NCI-H187 treated with DMSO at 0.1 percent for 48 hours (cell line): Measurements from ENCODE around the gene ZNF837.
"Not testable (repeated sequence)": the region's sequence is repeated elsewhere in the genome, so short reads cannot be mapped to it uniquely, and the experiment has no call there.

Experiments
- DNase-seq: peaks from one replicate; lab custom pipeline; 2025; lab: John Stamatoyannopoulos, UW

The ZNF837 gene

DNA sequence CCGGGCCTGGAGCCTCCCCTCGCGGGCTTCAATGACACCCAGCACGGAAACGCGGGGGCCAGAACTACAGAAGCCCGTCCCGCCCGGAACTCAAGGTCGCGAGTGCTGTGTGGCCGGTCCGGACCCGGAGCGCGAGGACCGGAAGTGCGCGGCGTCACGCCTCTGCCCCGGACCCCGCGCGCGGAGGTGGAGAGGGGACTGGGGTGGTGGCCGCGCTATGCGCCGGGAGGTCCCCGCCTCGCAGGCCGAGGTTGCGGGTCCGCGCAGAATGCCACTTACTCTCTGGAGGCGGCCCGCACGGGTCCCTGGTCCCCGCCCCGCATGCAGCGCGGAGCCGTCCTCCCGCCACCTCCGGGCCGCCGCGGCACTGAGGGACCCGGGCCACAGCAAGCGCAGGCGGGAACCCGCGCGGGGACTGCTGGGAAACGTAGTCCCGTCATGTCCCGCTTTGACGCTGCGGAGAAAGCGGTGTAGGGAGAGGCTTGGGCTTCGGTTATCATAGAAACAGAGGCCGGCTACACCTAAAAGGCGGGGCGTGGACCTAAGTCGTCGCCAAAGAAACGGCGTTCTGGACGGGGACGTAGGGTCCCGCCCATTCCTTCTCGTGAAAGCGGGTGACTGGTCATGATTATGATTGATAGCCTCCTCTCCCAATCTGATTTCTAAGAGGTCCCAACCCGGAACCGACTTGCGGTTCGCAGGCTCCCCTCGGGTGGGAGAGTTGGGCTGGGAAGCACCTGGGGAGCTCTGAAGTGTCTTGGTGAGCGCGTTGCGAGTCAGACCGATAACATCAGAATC lies at the start of gene ZNF837:
Gene ZNF837 (minus strand): TSS at position 369 of the 798 bp plus-strand sequence. CDS start 11,698 bp downstream, outside the sequence.
- DNase-seq: peak; percentile 98

DNA sequence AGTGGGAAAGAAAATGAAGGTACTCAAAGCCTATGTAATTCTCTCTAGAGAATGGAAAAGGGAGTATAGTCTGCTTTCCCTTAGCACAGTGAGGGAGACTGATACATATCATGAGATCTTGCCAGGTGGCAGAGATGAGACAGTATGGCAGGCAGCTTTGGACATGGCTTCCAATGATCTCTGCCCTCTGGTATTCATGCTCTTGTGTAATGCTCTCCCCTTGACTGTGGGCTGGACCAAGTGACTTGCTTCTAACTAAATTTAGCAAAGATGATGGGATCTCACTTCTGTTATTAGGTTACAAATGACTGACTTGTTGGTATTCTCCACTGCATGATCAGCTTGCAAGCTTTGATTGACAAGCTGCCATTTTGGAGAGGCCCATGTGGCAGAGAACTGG lies 48.9 kb upstream of the ZNF837 start:
- DNase-seq: no peak

DNA sequence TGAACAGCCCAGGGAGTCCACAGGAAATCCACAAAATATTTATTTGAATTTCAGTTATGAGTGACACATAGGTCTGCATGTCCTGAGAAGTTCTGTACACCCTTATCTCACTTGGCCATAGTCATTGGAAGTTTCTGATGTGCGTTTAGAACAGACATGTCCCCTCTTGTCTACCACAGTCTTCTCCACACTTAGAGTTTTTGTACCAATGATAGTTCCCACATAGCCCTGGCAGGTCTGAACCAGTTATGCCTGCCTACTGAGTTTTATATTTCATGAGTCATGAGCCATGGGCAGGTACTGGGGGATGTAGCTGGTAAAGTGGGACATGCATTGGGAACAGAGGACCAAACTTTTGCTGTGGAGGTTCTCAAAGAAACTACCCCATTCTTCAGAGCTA lies 47.8 kb upstream of the ZNF837 start:
- DNase-seq: no peak

DNA sequence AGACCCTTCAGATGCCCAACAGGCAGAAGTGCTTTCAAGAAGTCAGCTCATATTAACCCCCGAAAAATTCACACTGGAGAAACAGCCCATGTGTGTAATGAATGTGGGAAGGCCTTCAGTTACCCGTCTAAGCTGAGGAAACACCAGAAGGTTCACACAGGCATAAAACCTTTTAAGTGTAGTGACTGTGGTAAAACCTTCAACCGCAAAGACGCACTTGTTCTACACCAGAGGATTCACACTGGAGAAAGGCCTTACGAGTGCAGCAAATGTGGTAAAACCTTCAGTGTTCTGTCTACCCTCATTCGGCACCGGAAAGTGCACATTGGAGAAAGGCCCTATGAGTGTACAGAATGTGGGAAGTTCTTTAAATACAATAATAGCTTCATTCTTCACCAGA lies 36.2 kb upstream of the ZNF837 start:
- DNase-seq: no peak

DNA sequence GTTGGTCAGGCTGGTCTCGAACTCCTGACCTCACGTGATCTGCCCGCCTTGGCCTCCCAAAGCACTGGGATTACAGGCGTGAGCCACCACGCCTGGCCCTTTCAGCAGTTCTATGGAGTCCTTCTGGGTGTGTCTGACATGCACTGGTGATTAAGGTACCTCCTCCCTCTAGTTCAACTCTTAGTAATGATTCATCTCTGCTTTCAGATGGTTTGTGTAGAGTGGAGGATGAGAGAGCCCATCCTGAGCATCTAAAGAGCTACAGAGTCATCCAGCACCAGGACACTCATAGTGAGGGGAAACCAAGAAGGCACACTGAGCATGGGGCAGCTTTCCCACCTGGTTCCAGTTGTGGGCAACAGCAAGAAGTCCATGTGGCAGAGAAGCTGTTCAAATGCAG lies 35.8 kb upstream of the ZNF837 start:
- no peak for DNase-seq

DNA sequence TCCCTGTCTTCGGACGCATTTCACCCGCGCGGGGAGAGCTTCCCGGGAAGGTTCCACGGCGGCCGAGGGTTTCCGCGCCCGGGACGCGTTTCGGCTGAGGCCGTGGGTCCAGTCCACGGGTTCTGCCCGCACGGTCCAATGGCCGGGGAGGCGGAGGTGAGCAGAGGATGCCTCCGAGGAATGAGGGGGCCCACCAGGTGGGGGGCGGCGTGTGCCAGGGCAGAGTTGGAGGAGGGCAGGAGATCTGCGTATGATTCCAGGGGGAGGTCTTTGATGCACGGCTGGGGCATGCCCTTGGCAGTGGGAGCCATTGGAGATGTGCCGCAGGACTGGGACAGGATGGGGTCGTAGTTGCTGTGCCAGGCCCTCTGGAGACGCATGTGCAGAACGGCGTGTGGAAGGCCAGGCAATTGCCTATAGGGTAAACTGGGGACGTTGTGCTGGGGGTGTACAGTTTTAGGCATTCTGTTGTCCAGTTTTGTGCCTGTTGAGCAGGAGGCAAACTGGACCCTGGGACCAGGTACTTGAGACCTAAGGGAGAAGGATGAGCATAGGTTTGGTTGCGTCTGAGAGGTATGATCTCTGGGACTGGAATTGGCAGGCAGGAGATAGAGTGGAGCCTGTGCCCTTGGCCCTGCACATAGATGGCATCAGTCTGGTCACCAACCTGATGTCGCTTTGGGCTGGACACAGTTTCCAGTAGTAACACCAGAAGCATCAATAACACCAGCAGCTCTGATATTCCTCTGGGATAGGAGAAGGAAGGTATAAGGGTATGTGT lies 28.4 kb upstream of the ZNF837 start:
- DNase-seq: no peak

DNA sequence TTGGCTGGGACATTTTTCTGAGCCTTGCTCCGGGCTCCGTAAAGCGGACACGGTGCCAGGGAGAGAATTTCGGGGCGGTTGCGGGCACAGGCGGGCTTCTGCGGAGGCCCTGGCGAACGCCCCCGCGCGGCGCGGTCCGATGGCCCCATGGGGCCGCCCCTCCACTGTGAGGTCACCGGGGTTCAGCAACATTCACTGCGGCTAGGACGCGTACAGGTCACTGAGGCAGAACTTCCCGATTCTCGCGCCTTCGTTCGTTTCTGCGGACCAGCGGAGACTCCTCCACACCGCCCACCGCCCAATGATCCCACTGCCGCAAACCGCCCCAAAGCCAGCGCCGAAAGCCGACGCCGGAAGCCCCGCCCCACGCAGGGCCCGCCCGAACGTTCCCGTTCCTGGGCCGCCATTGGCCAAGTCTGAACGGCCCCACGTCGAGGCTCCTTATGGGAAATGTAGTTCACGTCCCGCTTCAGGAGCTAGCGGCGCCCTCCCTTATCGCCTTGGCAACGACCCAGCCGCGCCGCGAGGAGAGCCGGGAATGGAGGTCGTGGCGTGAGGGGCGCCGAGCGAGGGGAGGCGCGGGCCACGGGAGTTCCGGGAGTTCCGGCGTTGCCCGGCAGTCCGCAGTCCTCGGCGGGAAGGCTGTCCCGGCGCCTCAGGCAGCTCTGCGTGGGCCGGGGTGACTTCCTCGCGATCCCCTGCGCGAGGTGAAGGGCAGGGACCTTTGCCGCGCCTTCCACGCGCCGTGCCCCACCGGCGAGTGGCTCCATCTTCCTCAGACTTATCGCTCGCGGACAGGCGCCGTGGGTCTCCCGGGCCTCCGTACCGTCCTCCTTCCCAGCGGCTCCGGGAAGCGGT lies 27.6 kb upstream of the ZNF837 start, which contains the start of gene ZNF584:
Gene ZNF584 (plus strand): TSS at position 498 of the 858 bp plus-strand sequence. CDS start 499 bp downstream, outside the sequence.
- DNase-seq: peak; percentile 80

DNA sequence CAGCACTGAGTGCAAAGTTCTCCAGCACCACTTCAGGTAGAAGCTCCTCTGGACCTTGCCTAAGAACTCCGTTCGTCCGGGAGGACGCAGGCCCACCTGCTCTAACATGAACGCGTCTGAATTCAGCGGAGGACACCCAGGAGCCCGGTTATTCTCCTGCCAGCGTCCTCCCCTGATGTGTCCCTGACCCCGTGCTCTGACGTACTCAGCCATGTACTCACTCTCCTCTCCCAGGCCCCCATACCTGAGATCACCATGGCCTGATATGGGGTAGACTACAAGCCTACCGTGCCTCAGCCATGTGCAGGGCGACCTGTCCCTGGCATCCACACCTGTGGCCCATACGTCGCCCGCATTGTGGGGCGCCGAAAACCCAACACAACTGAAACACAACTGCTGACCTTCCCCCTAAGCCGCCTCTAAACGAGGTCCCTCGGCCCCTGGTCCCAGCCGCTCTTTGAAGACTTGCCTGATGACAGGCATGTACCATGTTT lies 26.9 kb upstream of the ZNF837 start:
- DNase-seq: no peak

DNA sequence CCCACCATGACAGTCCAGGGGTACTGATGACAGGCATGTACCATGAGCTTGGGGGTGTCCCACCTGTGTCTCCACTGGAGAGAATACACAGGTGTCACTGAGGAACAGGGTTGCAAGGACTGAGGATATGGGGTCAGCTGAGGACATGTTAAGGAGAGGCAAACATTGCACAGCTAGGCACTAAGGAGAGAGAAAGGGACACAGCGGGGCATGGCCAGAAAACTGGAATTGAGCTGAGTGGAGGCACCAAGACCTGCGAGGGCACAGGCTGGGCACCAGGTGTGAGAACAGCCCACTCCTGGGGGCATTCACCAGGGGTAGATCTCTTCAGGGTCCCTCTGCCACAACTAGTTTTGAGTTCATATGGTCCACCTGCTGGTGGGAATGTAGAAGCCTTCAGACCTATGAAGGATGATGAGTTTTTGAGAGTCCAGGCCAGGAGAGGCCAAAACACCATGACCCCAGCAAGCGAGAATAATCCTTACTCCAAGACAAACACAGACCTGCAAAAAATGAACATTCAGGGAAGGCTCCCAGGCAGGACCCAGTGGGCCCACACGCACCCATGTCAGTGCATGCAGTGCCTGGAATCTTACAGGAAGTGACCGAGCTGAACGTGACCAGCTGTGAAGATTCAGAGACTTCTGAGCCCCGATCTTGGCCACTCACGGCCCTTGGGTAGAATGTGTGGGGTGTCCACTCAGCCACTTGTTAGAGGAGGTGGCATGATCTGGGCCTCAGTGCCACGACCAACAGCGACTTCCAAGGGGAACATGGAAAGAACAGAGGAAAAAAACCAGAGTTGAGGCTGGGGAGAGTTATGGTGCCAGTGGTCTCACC lies 26.2 kb upstream of the ZNF837 start:
- no peak for DNase-seq

DNA sequence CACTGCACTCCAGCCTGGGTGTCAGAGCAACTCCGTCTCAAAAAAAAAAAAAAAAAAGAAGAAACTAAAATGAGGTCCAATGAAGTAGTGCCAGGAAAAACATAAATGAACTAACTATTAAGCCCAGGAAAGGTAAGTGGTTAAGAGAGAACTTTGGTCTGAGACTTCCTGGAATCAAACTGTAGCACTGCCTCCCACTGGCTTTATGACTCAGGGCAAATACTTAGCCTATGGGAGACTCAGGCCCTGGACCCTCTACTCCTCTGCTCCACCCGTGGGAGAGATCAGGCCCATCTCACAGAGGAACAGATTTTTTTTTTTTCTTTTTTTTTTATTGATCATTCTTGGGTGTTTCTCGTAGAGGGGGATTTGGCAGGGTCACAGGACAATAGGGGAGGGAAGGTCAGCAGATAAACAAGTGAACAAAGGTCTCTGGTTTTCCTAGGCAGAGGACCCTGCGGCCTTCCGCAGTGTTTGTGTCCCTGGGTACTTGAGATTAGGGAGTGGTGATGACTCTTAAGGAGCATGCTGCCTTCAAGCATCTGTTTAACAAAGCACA lies 23.2 kb upstream of the ZNF837 start:
- not testable (repeated sequence) for DNase-seq

DNA sequence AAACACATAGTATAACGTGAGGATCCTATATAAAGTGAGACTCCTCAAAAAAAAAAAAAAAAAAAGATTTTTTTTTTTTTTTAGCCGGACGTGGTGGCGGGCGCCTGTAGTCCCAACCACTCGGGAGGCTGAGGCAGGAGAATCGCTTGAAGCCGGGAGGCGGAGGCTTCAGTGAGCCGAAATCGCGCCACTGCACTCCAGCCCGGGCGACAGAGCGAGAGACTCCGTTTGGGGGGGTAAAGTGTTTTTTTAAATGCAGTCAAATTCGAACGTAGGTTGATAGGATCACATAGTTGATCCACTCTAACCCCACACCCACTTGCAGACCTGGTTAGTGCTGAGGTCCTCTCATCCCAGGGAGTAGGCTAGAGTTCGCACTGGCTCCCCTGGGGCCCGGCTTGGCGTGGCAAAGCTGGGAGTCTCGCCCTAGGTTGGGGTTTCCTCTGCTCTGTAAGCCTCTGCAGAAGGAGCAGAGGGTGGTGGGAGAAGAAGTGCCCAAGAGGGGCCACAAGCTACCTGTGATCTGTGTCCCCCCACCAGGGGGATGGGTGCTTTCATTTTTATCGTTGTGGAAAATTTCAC lies 21.1 kb upstream of the ZNF837 start:
- DNase-seq: no peak

DNA sequence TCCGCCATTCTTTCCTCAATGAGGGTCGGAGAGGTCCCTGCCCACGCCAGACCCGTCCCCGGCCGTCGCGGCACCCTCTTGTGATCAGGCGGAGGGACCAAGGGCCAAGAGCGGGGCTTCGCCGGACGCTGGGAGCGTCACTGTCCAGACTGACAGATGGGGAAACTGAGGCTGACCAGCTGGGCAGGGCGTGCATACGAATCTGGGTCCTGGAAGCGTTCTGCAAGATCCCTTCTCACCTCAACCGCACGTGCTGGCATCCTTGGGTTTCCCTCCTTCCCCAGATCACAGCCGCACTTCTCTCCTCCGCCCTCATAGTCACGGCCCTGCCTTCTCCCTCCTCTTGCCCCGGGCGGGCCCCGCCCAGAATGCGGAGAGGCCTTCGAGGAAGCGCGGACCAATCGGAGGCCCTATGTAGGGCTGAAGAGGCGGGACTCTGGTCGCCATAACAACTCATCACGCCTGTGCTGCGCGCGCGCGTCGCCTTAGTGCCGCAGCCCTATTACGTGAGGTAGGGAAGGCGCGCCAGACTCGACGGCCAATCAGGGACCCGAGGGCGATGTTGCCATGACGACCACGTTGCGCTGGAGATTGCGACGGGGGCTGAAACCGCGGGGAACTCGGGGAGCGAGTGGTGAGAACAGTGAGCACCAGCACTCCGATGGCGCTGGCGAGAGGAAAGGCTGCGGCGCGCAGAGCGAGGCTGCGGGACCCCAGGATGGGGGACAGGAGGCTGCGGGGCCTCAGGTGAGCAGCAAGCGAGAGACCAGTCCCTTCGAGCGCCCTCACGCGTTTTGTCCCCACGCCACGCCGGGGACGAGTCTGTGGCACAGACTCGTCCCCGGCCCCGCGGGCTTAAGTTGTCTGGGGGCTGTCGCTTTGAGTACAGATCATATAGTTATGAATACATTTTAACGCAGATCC lies 20.3 kb upstream of the ZNF837 start:
- DNase-seq: peak; percentile 92

DNA sequence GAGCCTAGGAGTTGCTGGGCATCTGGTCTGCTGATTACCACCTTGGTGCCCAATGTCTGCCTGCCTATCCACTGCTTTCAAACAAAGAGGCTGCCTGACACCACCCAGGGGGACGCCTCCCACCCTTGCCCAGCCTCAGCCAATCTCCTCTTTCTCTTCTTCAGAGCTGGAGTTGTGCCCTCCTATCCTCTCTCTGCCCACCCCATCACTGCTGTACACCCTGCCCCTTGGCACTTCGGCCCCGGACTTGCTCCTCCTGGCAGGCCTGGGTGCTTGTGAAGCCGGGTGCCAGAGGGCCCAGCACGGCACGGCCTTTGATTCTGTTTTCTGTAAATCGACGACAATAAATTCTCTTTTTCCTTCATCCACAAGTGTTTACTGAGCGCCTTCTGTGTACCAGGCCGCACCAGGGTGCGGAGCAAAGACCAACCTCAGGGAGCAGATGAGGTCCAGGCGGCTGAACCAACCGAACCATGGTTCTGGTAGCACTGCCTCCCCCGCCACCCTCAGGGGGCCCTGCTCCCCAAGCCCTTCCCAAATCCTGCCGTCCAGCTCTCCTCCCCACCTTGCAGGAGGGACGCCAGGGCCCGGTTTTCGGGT lies 19.6 kb upstream of the ZNF837 start:
- DNase-seq: no peak

DNA sequence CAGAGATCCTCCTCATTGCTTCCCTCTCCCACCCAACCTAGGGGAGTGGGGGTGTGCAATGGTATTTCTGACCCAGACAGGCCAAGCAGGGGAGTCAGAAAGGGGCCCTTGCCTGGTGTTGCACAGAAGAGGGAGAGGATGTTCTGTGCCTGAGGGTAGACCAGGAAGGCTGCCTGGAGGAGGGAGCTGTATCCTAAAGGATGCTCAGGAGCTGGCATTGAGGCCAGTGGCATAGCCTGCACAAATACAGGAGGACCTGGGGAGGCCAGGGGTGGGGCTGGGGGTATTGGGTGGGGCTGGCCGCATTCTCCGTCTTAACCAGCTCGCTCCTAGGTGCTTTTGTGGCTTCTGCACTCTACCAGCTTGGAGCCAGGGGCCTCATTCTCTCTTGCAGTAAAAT lies 19.1 kb upstream of the ZNF837 start:
- no peak for DNase-seq

DNA sequence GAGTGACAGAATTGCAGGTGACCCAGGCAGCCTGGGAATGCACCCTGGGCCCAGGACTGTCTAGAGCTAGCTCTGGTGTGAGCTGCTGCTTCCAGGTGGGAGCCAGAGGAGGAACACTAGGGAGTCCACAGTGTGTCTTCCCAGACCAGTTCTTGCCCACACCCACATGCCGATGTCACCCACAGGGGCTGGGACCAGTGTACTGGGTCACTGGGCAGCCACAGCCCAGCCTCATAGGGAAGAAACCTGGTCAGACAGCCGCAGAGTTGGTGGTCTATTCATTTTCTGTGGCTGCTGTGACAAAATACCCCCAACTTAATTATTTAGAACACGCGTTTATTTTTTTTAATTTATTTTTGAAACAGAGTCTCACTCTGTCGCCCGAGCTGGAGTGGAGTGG lies 17.7 kb upstream of the ZNF837 start:
- no peak for DNase-seq

DNA sequence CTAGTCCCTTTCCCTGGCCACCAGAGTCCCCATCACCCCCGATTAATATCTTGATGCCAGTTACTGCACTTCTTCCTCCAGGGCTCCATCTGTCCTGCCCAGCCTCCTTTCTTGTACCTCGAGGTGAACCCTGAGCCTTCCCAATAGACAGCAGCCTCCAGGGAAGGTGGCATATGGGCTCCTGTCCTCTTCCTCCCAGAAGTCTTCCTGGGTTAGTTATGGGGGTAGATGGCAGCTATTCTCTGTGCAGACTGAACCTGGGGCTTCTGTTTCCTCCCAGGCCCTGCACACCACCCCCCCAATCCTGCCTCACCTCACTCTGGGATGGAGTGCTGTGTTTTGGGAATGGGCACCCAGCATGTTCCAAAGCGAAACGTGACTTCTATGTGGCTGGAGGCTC lies 17.3 kb upstream of the ZNF837 start:
- no peak for DNase-seq

DNA sequence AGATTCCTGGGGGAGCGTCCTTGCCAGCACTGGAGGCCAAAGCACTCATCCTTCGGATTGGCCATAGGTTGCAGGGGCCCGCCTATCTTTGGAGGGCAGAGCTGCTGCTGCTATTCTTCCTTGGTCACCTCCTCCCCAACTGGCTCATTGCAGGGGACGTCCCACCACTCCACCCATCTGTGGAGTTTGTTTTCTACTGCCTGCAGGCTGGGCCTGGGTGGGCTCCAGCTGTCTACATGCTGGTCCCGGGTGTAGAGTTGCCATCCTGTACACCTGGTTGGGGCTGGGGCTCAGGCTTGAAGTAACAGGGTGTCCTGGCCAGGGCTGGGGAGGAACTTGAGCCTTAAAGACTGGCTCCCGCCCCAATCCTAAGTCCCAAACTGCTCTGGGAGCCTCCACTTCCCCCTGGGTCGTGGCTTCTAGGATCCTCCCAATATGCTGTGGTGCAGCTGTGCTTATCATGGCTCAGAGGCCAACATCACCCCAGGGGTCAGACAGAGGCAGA lies 16.8 kb upstream of the ZNF837 start:
- no peak for DNase-seq

DNA sequence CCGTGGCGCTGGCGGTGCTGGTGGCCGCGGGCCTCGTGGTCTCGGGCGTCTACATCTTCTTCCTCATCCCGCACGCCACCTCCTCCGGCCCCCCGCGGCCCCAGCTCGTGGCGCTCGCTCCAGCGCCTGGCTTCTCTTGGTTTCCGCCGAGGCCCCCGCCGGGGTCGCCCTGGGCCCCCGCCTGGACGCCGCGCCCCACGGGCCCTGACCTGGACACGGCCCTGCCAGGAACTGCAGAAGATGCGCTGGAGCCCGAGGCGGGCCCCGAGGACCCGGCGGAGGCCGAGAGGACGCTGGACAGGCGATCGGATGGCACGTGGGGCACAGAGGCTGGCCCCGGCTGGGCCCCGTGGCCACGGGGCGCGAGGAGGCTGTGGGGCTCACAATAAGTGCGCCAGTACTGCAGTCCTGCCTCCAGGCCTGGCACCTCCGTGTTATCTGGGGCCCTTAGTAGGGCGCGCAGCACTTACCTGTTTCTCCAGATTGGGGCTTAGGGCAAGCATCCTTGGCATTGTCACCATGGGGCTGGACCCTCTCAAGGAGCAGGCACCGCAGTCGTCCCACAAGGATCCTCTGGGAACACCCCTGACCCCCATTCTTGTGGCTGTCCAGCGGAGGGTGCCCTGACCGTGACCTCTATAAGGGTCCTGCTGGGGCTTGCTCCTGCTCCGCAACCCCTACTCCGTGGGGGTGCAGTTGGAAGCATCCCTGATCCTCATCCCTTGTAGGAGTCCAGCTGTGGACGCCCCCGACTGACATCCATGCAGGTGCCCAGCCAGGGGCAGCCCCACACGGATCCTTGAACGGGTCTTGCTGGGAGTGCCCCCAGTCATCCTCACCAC lies 16.1 kb upstream of the ZNF837 start:
- no peak for DNase-seq
